GM23338 (cell line): ENCODE results near the gene NBPF12.
"Not testable (repeated sequence)": the region's sequence is repeated elsewhere in the genome, so short reads cannot be mapped to it uniquely, and the experiment has no call there.

ENCODE experiments used
- EZH2 ChIP-seq: fragments of 200-600 bp; sonication (generic); IDR thresholded peaks from one replicate; pipeline ENCODE4 v1.8.0; 2017; ENCODE audit warnings: antibody characterized with exemption, mild to moderate bottlenecking, low read depth; ENCODE audit not compliant: unreplicated experiment
- POLR2AphosphoS5 ChIP-seq: IDR thresholded peaks from 2 replicates; pipeline ENCODE4 v1.6.1; 2016; ENCODE audit warnings: antibody characterized with exemption, low read depth
- STAT1 ChIP-seq: IDR thresholded peaks from one replicate; pipeline ENCODE4 v1.6.1; 2016; ENCODE audit warnings: antibody characterized with exemption; ENCODE audit not compliant: unreplicated experiment
- ZNF114 ChIP-seq: fragments of 250-450 bp; sonication (Bioruptor Pico); IDR thresholded peaks from 2 replicates; pipeline ENCODE4 v1.5.0; 2020; ENCODE audit warnings: mild to moderate bottlenecking, moderate library complexity
- TF ChIP-seq, protein P1 (sequence below), 2 experiments: fragments of 200-600 bp in 1 of 2; sonication (generic) in 1 of 2; conservative IDR thresholded peaks; 2 replicates each; pipeline versions ENCODE4 v1.5.1 to v1.6.1; 2016 to 2017; ENCODE audit warnings: antibody characterized with exemption in 2 of 2, low read depth in 2 of 2, mild to moderate bottlenecking in 2 of 2, moderate library complexity in 1 of 2

DNA sequence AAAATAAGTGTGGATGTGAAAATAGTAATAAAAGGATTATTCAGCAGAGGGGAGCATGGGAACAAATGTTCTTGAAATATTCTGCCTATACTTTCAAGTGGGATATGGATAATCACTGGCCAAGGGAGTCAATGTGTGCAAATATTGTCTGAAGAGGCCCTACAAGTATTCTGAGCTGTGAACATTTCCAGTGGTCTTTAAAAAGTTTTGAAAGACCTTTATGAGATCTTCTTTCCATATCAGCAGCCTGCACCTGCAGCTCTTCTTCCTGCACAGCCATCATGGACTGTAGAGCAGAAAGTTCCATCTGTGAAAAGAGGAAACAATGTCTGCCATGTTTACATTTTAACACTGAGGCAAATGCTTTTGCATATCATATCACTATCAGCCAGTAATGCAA lies 106.4 kb downstream of the NBPF12 start:
- TF ChIP-seq, protein P1, sequence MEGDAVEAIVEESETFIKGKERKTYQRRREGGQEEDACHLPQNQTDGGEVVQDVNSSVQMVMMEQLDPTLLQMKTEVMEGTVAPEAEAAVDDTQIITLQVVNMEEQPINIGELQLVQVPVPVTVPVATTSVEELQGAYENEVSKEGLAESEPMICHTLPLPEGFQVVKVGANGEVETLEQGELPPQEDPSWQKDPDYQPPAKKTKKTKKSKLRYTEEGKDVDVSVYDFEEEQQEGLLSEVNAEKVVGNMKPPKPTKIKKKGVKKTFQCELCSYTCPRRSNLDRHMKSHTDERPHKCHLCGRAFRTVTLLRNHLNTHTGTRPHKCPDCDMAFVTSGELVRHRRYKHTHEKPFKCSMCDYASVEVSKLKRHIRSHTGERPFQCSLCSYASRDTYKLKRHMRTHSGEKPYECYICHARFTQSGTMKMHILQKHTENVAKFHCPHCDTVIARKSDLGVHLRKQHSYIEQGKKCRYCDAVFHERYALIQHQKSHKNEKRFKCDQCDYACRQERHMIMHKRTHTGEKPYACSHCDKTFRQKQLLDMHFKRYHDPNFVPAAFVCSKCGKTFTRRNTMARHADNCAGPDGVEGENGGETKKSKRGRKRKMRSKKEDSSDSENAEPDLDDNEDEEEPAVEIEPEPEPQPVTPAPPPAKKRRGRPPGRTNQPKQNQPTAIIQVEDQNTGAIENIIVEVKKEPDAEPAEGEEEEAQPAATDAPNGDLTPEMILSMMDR (conservative IDR thresholded peaks at IDR 0.05; ENCODE audit: low read depth in 2 of 2), result not testable (repeated sequence)
- TF ChIP-seq EZH2; ZNF114 (CRISPR knock-in tag); POLR2AphosphoS5; STAT1: not testable (repeated sequence)
